ENCODE results near the gene KCNE2.

- TF ChIP-seq CTCF (conservative IDR thresholded peaks at IDR 0.05; ENCODE audit: low read depth, low read length) (no peak), EZH2 (IDR thresholded peaks at IDR 0.05; ENCODE audit: borderline replicate concordance, low read depth, low read length, poor library complexity, severe bottlenecking) (no peak)
Measured at GRCh38 chr21:34340061-34340460, 23.7 kb upstream of the KCNE2 start.

Measured in A673 (cell line).